ENCODE results near the gene ZNF627. TPM values are rescaled to one million over a fixed set of nuclear protein-coding genes. Genes with fewer than 3 reads are reported as not detected.

Gene ZNF627
- total and polyA plus RNA-seq, 4 donors = 4.8 to 30.6 (median 8.8) TPM

DNA sequence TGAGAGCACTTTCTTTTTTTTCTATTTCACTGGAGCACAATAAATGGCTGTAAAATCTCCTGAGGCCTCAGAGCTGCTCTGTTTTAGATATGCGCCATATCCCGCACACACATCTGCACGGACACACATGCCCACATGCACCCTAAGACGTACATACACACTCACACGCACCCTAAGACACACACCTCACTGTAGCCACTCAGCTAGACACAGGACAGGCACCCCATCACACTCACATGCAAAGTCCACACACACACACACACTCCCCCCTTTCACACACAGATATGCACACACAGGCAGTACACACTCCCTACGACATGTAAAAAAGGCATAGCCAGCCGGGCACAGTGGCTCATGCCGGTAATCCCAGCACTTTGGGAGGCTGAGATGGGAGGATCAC is 47.0 kb upstream of the ZNF627 start:
- Histone ChIP-seq H3K4me3 (no peak overlapping the region), H3K27ac (ENCODE audit: low read depth in 1 of 2, low read length in 1 of 2) (no peak overlapping the region), H3K9me3 (ENCODE audit: control insufficient read depth in 4 of 4, insufficient read depth in 3 of 4, low read length in 3 of 4) (no peaks in the 10 kb centered on the region), H3K9ac (ENCODE audit: insufficient read depth in 1 of 2, low read length in 2 of 2) (no peak overlapping the region), H3K27me3 (ENCODE audit: control insufficient read depth in 3 of 3, insufficient read depth in 3 of 3, low read length in 2 of 3) (no peaks in the 10 kb centered on the region), H3K36me3 (ENCODE audit: control insufficient read depth in 4 of 4, insufficient read depth in 4 of 4, low read length in 4 of 4) (peaks cover 0 to 30% (median 10%) of the 10 kb centered on the region in 4 donors), H3K4me1 (ENCODE audit: control insufficient read depth in 5 of 5, insufficient read depth in 5 of 5, low read length in 5 of 5) (no peaks in the 10 kb centered on the region)
- 92% methylated on average over 8 of the region's 8 CpGs for WGBS, 2 donors
- ATAC-seq (ENCODE audit: insufficient read depth, low FRiP score) (no peak), DNase-seq (no peak)
- TF ChIP-seq, protein P1, sequence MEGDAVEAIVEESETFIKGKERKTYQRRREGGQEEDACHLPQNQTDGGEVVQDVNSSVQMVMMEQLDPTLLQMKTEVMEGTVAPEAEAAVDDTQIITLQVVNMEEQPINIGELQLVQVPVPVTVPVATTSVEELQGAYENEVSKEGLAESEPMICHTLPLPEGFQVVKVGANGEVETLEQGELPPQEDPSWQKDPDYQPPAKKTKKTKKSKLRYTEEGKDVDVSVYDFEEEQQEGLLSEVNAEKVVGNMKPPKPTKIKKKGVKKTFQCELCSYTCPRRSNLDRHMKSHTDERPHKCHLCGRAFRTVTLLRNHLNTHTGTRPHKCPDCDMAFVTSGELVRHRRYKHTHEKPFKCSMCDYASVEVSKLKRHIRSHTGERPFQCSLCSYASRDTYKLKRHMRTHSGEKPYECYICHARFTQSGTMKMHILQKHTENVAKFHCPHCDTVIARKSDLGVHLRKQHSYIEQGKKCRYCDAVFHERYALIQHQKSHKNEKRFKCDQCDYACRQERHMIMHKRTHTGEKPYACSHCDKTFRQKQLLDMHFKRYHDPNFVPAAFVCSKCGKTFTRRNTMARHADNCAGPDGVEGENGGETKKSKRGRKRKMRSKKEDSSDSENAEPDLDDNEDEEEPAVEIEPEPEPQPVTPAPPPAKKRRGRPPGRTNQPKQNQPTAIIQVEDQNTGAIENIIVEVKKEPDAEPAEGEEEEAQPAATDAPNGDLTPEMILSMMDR (IDR thresholded peaks at IDR 0.05; ENCODE audit: control extremely low read depth, extremely low read depth) = no peak

GRCh38 chr19:11551603-11552235 is 45.6 kb upstream of the ZNF627 start:
- TF ChIP-seq, protein P1 (IDR thresholded peaks at IDR 0.05; ENCODE audit: control extremely low read depth, extremely low read depth) = no peak
- peaks cover 0 to 35% (median 11%) of the 10 kb centered on the region in 4 donors for H3K36me3 ChIP-seq (ENCODE audit: control insufficient read depth in 4 of 4, insufficient read depth in 4 of 4, low read length in 4 of 4)
- H3K9me3 ChIP-seq (ENCODE audit: control insufficient read depth in 4 of 4, insufficient read depth in 3 of 4, low read length in 3 of 4) = no peaks in the 10 kb centered on the region
- ATAC-seq (ENCODE audit: insufficient read depth, low FRiP score) (no peak), DNase-seq (no peak)
- no peaks in the 10 kb centered on the region for H3K27me3 ChIP-seq (ENCODE audit: control insufficient read depth in 3 of 3, insufficient read depth in 3 of 3, low read length in 2 of 3)
- WGBS, 2 donors = 90 to 93% methylated on average over 26 of the region's 26 CpGs
- H3K9ac ChIP-seq (ENCODE audit: insufficient read depth in 1 of 2, low read length in 2 of 2) = no peak overlapping the region
- no peak overlapping the region for H3K27ac ChIP-seq (ENCODE audit: low read depth in 1 of 2, low read length in 1 of 2)
- H3K4me3 ChIP-seq = no peak overlapping the region
- no peaks in the 10 kb centered on the region for H3K4me1 ChIP-seq (ENCODE audit: control insufficient read depth in 5 of 5, insufficient read depth in 5 of 5, low read length in 5 of 5)

DNA sequence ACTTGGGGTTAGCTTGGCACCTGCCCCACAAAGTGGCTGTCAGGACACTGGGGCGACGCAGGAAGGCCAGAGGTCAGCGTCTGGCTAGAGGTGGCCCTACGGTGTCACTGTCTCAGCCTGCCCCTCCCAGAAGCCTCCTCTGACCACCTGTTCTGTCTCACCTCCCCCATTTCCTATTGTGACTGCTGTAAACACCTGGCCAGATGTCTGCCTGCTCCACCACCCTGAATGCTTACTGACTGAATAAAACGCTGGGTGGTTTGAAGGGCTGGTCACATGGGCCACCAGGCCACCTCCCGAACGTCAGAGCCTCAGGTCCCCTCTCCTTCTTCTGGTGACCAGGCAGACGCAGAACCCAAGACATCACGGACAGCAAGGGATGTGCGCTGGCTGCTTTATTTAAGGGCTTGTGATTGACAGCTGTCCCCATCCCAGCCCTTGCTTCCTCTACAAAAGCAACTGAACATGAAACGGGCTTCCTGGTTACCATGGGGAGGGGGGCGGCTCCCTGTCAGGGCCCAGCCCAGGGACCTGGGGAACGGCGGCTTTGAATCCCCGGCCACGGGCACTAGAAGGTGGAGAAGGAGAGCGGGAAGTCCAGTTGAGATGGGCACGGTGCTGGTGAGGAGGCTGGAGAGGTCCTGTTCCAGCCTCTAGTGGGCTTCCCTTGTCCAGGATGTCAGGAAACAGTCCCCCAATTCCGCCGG is 44.5 kb upstream of the ZNF627 start:
- Histone ChIP-seq H3K27me3 (ENCODE audit: control insufficient read depth in 3 of 3, insufficient read depth in 3 of 3, low read length in 2 of 3) (no peaks in the 10 kb centered on the region), H3K27ac (ENCODE audit: low read depth in 1 of 2, low read length in 1 of 2) (no peak overlapping the region), H3K36me3 (ENCODE audit: control insufficient read depth in 4 of 4, insufficient read depth in 4 of 4, low read length in 4 of 4) (peaks cover 0 to 36% (median 11%) of the 10 kb centered on the region in 4 donors), H3K4me1 (ENCODE audit: control insufficient read depth in 5 of 5, insufficient read depth in 5 of 5, low read length in 5 of 5) (peaks cover under 1 to 2% (median under 1%) of the 10 kb centered on the region in 5 donors), H3K9me3 (ENCODE audit: control insufficient read depth in 4 of 4, insufficient read depth in 3 of 4, low read length in 3 of 4) (no peaks in the 10 kb centered on the region), H3K4me3 (no peak overlapping the region), H3K9ac (ENCODE audit: insufficient read depth in 1 of 2, low read length in 2 of 2) (no peak overlapping the region)
- ATAC-seq (ENCODE audit: insufficient read depth, low FRiP score) = no peak
- DNase-seq = no peak
- TF ChIP-seq, protein P1 (IDR thresholded peaks at IDR 0.05; ENCODE audit: control extremely low read depth, extremely low read depth) = no peak
- WGBS, 2 donors = 81 to 89% methylated on average over 20 of the region's 20 CpGs
